GM12892 (cell line): ENCODE data around the gene ATP11C.

Experiments
- POLR2A ChIP-seq: IDR thresholded peaks from 2 replicates; pipeline ENCODE4 v1.6.1; 2011; ENCODE audit warnings: low read depth, low read length, control low read depth
- POLR2AphosphoS5 ChIP-seq: IDR thresholded peaks from 2 replicates; pipeline ENCODE4 v1.6.1; 2011; ENCODE audit warnings: low read depth, low read length, control low read depth
- TAF1 ChIP-seq: IDR thresholded peaks from 2 replicates; pipeline ENCODE4 v1.6.1; 2011; ENCODE audit warnings: low read depth, mild to moderate bottlenecking, control low read depth, low read length, borderline replicate concordance

- TF ChIP-seq POLR2AphosphoS5 (no peak), POLR2A (no peak), TAF1 (no peak)
These were observed 88.0 kb downstream of the ATP11C start for GRCh38 chrX:139844884-139845283.
